Cortex of kidney (tissue), 1 donor: Measurements from ENCODE around the gene FAM114A2.

Experiments used
- DNase-seq: peaks from one replicate; lab custom pipeline; 2025; lab: John Stamatoyannopoulos, UW

Gene FAM114A2

GRCh38 chr5:153983885-153984284, 54.8 kb downstream of the FAM114A2 start:
- DNase-seq = no peak

- no peak for DNase-seq
Measured at GRCh38 chr5:153981905-153982605, 56.7 kb downstream of the FAM114A2 start.

- DNase-seq = no peak
Measured at GRCh38 chr5:153979028-153979783, 59.5 kb downstream of the FAM114A2 start.

DNA sequence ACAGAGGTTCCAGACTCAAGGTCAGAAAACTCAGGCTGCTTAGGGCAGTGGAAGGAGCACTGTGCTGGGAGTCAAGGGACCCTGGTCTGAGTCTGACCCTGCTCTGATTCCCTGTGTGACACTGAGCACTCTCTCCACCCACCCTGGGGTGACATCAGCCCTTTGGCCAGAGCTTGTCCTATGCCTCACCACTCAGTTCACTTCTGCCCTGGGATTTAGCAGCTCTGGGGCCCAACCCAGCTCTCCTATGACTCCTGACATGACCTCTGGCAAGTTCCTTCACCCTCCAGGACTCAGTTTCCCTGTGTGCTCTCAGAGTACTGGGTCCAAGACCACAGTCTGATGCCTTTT, 63.9 kb downstream of the FAM114A2 start:
- no peak for DNase-seq

- no peak for DNase-seq
Measured at GRCh38 chr5:153974131-153974812, 64.4 kb downstream of the FAM114A2 start.

- DNase-seq = no peak
Measured at GRCh38 chr5:153972240-153972639, 66.5 kb downstream of the FAM114A2 start.

DNA sequence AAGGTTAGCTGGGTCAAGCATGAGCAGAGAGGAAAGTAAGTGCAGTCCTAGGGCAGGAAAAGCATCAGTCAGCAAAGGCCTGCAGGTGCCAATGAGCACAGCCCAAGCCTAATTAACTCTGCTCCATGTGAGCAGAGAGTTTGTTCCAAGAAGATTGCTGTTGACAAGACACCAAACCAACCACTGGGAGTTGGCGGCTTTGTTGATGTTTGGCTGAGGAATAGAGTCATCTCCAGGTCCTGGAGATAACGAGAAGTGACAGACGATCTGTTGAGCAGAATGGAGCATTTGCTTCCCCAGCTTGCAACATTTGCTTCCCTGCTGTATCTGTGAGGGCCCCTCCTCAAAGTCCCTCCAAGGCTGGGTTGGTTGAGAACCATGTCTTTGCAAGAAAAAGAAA, 68.2 kb downstream of the FAM114A2 start:
- no peak for DNase-seq

DNA sequence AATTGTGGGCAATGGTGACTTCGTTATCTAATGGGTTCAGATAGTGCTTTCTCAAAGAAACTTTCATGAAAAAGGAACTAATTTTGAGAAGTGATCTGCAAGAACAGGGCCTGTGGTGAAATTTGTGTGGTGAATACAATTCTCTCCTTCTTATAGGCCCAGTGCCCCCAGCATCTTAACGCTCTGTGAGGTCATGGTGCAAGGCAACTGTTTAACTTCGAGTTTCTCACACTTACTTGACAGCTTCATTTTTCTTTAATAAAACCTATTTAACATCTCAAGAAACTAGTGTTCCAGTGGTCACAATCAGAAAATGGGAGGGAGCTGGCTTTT, 69.2 kb downstream of the FAM114A2 start:
- DNase-seq = no peak

DNA sequence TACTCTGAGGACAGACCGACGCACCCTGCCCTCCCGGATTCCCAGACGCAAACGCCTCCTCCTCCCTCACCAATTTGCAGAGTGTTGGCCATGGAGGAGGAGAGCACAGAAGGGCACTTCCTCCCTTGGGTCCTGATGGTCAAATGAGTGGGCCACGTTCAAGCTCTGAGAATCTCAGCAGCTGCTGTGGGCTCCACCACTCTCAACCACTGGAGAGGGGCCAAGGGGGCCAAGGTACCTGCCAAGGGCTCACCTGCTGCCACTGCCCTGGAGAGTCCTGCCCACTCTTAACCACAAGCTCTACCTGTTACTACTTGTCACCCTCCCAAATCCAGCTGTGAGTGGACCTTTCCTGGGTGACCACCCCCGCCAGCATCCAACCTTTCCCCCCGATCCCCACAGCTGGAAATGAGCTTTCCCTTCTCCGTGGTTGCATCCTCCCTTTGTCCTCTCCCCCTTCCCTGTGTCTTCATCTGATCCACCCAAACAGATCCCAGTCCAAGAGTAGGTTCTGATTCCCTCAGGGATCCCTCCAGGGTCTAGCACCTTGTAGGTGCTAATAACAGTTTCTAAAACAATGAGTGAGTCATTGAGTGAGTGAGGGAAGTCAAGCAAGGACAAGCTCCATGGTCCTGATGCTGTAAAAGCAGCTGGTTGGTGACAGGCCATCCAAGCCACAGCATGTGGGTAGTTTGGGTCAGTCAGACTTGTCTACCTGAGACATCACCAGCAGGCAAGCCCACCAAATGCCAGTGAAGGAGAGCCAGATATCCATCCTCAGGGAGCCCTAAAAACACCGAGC, 69.7 kb downstream of the FAM114A2 start:
- no peak for DNase-seq

GRCh38 chr5:153964880-153965645, 73.6 kb downstream of the FAM114A2 start:
- no peak for DNase-seq

DNA sequence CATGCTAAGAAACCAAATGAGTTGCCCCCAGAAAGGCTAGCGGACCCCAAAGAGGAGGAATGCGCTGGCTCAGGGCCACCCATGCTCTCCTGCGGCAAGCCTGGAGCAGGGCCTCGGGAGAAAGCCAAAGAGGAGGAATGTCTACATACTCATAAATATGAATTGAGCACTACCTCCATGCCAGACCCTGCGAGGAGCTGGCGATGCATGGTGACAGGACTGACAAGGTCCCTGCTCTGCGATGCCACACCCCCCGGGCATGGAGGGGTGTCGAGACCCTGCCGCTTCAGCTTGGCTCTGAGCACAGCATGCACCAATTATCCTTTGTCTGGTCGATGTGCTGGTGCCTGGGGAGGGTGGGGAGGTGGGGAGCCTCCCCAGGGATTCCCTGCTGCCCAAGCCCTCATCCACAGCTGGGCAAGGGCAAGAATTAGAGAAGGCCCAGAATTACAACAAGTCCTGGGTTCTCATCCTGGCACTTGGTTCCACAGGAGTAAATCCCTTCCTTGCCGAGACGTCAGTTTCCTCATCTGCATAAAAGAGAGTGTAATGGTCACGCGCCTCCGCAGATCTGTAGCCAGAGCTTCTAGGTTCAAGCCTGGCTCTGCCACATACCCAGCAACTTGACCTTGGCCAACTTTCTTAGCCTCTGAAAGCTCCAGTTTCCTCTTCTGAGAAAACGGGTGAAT, 74.4 kb downstream of the FAM114A2 start:
- DNase-seq = no peak

DNA sequence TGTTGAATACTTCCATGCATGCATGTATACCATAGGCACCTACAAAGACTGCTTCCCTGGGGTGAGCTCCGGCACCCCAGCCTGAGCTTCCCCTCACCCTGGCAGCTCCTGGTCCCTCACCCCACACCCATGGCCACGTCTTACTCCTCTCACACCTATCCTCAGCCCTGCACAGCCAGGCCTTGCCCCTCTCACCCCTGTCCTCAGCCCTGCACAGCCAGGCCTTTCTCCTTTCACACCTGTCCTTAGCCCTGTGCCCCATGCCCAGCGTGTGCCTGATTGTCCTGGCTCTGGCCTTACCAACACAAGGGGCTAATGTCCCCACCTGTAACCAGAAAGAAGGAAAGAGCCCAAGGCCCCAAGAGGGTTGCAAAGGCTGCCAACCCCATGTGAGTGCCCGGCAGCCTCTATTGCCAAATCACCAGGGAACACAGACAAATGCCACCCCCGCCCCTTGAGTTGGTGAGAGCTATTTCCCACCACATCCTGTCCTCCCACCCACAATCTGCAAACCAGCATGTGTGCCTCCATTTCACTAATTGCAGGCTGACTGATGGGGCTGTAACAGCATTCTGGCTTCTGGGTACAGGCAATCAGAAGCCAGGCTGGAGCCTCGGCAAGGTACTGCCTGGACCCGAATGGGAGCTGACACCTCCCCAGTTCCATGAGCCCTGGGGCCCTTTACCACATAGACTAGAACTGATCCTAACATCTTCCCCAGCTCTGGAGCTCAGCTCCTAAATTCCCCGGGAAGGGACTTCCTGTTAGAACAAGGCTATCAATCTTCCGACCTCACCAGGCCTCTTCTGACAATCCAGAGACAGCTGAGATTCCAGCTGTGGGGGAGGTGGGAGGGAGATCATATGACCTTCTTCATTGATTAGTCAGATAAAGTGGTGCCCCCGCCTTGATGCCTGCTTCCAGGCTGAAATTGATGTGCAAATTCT, 78.2 kb downstream of the FAM114A2 start:
- DNase-seq = no peak

GRCh38 chr5:153959134-153959957, 79.4 kb downstream of the FAM114A2 start:
- DNase-seq = no peak

- DNase-seq = no peak
Measured at GRCh38 chr5:153957205-153957604, 81.5 kb downstream of the FAM114A2 start.

- no peak for DNase-seq
Measured at GRCh38 chr5:153953411-153953810, 85.3 kb downstream of the FAM114A2 start.

GRCh38 chr5:153952893-153953292, 85.8 kb downstream of the FAM114A2 start:
- no peak for DNase-seq

- DNase-seq = no peak
Measured at GRCh38 chr5:153952057-153952456, 86.7 kb downstream of the FAM114A2 start.

- DNase-seq = no peak
Measured at GRCh38 chr5:153941265-153941664, 97.4 kb downstream of the FAM114A2 start.
